GM12878 (cell line): ENCODE data around the gene KRT34. TPM values are rescaled to one million over a fixed set of nuclear protein-coding genes. Genes with fewer than 3 reads are reported as not detected.

Experiments
- ATAC-seq: fragments of 200-7000 bp; cut with Tn5 transposase; 3 replicates; pipeline ENCODE4 v1.9.1; 2020; ENCODE audit warnings: mild to moderate bottlenecking, moderate library complexity
- BruUV-seq: library from RNA; stranded (reverse); fragments of 400-500 nt; replicated peaks from 2 replicates; lab custom pipeline; 2021; lab: Mats Ljungman, UMichigan
- CTCF ChIA-PET: fragments of 300-600 bp; sonication (Branson Sonifier 250); formaldehyde crosslinking; extraction: SDS; loops from one replicate; lab custom pipeline; 2021; ENCODE audit warnings: inconsistent platforms; lab: Yijun Ruan, JAX
- POLR2A ChIA-PET: fragments of 350-600 bp; formaldehyde crosslinking; extraction: SDS; loops from one replicate; lab custom pipeline; 2021; ENCODE audit warnings: inconsistent platforms; lab: Charles Lee
- RAD21 ChIA-PET: fragments of 300-600 bp; sonication (Branson Sonifier 250); formaldehyde crosslinking; loops from one replicate; lab custom pipeline; 2023; ENCODE audit warnings: antibody characterized with exemption; ENCODE audit not compliant: unreplicated experiment; lab: Charles Lee
- SMC1A ChIA-PET: fragments of 300-600 bp; sonication (Branson Sonifier 250); formaldehyde crosslinking; loops from one replicate; lab custom pipeline; 2023; ENCODE audit not compliant: unreplicated experiment, uncharacterized antibody; lab: Charles Lee
- DNase-seq: peaks from one replicate; pipeline ENCODE4 v3.0.0-alpha.2; 2011; ENCODE audit warnings: low read depth, low spot score
- FAIRE-seq: peaks from 3 replicates; lab custom pipeline; 2011; peaks lifted over from hg19 to GRCh38; lab: Jason Lieb, UNC
- H2AFZ ChIP-seq: 2 replicates; pipeline ENCODE4 v1.6.0; 2011; ENCODE audit warnings: low read depth, low read length, control low read depth; ENCODE audit not compliant: control insufficient read depth
- H3K27ac ChIP-seq: 2 replicates; pipeline ENCODE4 v1.5.1; 2011; ENCODE audit warnings: control low read depth; ENCODE audit not compliant: control insufficient read depth, insufficient read depth
- H3K27me3 ChIP-seq, 2 experiments: replicated peaks in 1 of 2; 2 replicates each; pipeline versions ENCODE4 v1.6.0 to v1.6.1; 2011; ENCODE audit warnings: low read length in 1 of 2; ENCODE audit not compliant: control insufficient read depth in 2 of 2, insufficient read depth in 2 of 2
- H3K36me3 ChIP-seq, 2 experiments: 2 replicates each; pipeline ENCODE4 v1.5.1; 2011; ENCODE audit warnings: low read length in 1 of 2; ENCODE audit not compliant: control insufficient read depth in 2 of 2, insufficient read depth in 2 of 2
- H3K4me1 ChIP-seq: 2 replicates; pipeline ENCODE4 v1.6.1; 2011; ENCODE audit warnings: mild to moderate bottlenecking, low read length, moderate library complexity, mixed read lengths; ENCODE audit not compliant: control insufficient read depth, insufficient read depth
- H3K4me2 ChIP-seq: 2 replicates; pipeline ENCODE4 v1.6.0; 2011; ENCODE audit warnings: control low read depth; ENCODE audit not compliant: control insufficient read depth, insufficient read depth
- H3K4me3 ChIP-seq: fragments of 200-600 bp; sonication (generic); 2 replicates; pipeline ENCODE4 v1.5.1; 2016
- H3K79me2 ChIP-seq: 2 replicates; pipeline ENCODE4 v1.6.0; 2011; ENCODE audit warnings: low read length; ENCODE audit not compliant: control insufficient read depth, insufficient read depth
- H3K9ac ChIP-seq: 2 replicates; pipeline ENCODE4 v1.8.0; 2011; ENCODE audit warnings: low read length, control low read depth, mixed read lengths; ENCODE audit not compliant: control insufficient read depth, insufficient read depth
- H3K9me3 ChIP-seq: replicated peaks from 3 replicates; pipeline ENCODE4 v1.5.1; 2011; ENCODE audit warnings: mild to moderate bottlenecking, low read length; ENCODE audit not compliant: control insufficient read depth, insufficient read depth
- H4K20me1 ChIP-seq: 2 replicates; pipeline ENCODE4 v1.6.0; 2011; ENCODE audit not compliant: control insufficient read depth, insufficient read depth
- CHD1 ChIP-seq: IDR thresholded peaks from 2 replicates; pipeline ENCODE4 v1.6.1; 2012; ENCODE audit warnings: low read depth, low read length, improper control_type of control experiment
- EED ChIP-seq: sonication (generic); IDR thresholded peaks from 2 replicates; pipeline ENCODE4 v1.6.1; 2016; ENCODE audit warnings: antibody characterized with exemption, low read depth
- FOXK2 ChIP-seq: fragments of 450-650 bp; IDR thresholded peaks from 2 replicates; pipeline ENCODE4 v1.6.1; 2017; ENCODE audit warnings: mild to moderate bottlenecking, moderate library complexity
- IKZF2 ChIP-seq, 2 experiments: fragments of 450-650 bp; IDR thresholded peaks; 2 replicates each; pipeline ENCODE4 v1.6.1; 2017; ENCODE audit warnings: mild to moderate bottlenecking in 2 of 2, moderate library complexity in 2 of 2
- JUND ChIP-seq: IDR thresholded peaks from 2 replicates; pipeline ENCODE4 v1.6.1; 2012; ENCODE audit warnings: low read depth, mild to moderate bottlenecking, low read length, improper control_type of control experiment, moderate library complexity
- KAT2A ChIP-seq: conservative IDR thresholded peaks from 2 replicates; pipeline ENCODE4 v1.6.1; 2011; ENCODE audit warnings: low read depth, low read length; ENCODE audit not compliant: control insufficient read depth
- NFXL1 ChIP-seq: fragments of 450-650 bp; IDR thresholded peaks from 2 replicates; pipeline ENCODE4 v1.6.1; 2017; ENCODE audit warnings: antibody characterized with exemption, mild to moderate bottlenecking, borderline replicate concordance
- PAX8 ChIP-seq: fragments of 450-650 bp; IDR thresholded peaks from 2 replicates; pipeline ENCODE4 v1.6.1; 2017; ENCODE audit warnings: mild to moderate bottlenecking, moderate library complexity
- RAD21 ChIP-seq: IDR thresholded peaks from 2 replicates; pipeline ENCODE4 v1.6.1; 2011; ENCODE audit warnings: mild to moderate bottlenecking, low read depth, low read length, moderate library complexity; ENCODE audit not compliant: insufficient read depth
- STAT1 ChIP-seq: fragments of 450-650 bp; conservative IDR thresholded peaks from 2 replicates; pipeline ENCODE4 v1.6.1; 2014; ENCODE audit warnings: antibody characterized with exemption, mild to moderate bottlenecking
- TCF12 ChIP-seq: IDR thresholded peaks from 2 replicates; pipeline ENCODE4 v1.6.1; 2011; ENCODE audit warnings: low read depth, mild to moderate bottlenecking, low read length
- ZBTB4 ChIP-seq: fragments of 450-650 bp; formaldehyde crosslinking; IDR thresholded peaks from 2 replicates; pipeline ENCODE4 v1.4.0; 2022; ENCODE audit warnings: mild to moderate bottlenecking, moderate library complexity
- ZNF622 ChIP-seq: fragments of 450-650 bp; IDR thresholded peaks from 2 replicates; pipeline ENCODE4 v1.6.1; 2017; ENCODE audit warnings: mild to moderate bottlenecking, inconsistent platforms
- ZSCAN29 ChIP-seq: fragments of 450-650 bp; IDR thresholded peaks from 2 replicates; pipeline ENCODE4 v1.6.1; 2017; ENCODE audit warnings: mild to moderate bottlenecking, moderate library complexity
- WGBS: methylation state at CpG from one replicate; pipeline ENCODE4 v1.1.6; 2016; ENCODE audit warnings: low lambda C conversion rate; ENCODE audit not compliant: insufficient replicate concordance, insufficient coverage; ENCODE audit errors: missing lambda C conversion rate; 5-methylcytosine and 5-hydroxymethylcytosine counted together
- in situ Hi-C: fragments of 300-500 bp; cut with MboI; formaldehyde crosslinking; loops from 9 replicates; pipeline ENCODE4 v1.14.3; 2018; ENCODE audit warnings: mixed read lengths
- intact Hi-C: fragments of 100-400 bp; cut with micrococcal nuclease; formaldehyde crosslinking; loops from one replicate; pipeline ENCODE4 v1.14.2; 2022; ENCODE audit not compliant: unreplicated experiment
- polyA plus RNA-seq, 11 experiments: library from polyadenylated mRNA; depleted of rRNA in 4 of 11; unstranded in 6 of 11; stranded (reverse) in 5 of 11; fragments of >200 nt; fragmentation: Nextera tagmentation in 4 of 11; fragmentation: Illumina TruSeq in 1 of 11; extraction: Ambion mirVana in 4 of 11; extraction: Trizol in 1 of 11; gene quantifications; 1 replicate in 1 of 11; 2 replicates in 10 of 11; pipeline versions ENCODE4 v1.2.1 to v1.2.3, GENCODE V29; 2011 to 2016; ENCODE audit warnings: inconsistent platforms in 2 of 11, missing spikeins in 2 of 11, low read depth in 1 of 11
- total RNA-seq, 4 experiments: library from RNA; depleted of rRNA in 3 of 4; stranded (reverse); fragments of >200 nt in 3 of 4; fragmentation: Illumina TruSeq in 1 of 4; extraction: Trizol in 1 of 4; gene quantifications; 2 replicates each; pipeline versions ENCODE4 v1.2.1 to v1.2.3, GENCODE V29; 2013 to 2021

Gene KRT34
- total and polyA plus RNA-seq, 10 of the 15 experiments (the other 5 are each of a cell fraction or from before 2014, with no cell fraction given) = not detected

- Histone ChIP-seq H3K9ac (no peak overlapping the region), H3K79me2 (no peaks in the 10 kb centered on the region), H3K27ac (no peak overlapping the region)
- ATAC-seq = no peak
- TF ChIP-seq PAX8 (no peak), ZSCAN29 (no peak), JUND (no peak), RAD21 (no peak), ZNF622 (no peak)
- TF ChIP-seq, all 136 proteins: peak for 0
- no peak for DNase-seq
- Histone ChIP-seq H3K27me3 (peaks cover under 1 to 2% of the 10 kb centered on the region in 2 experiments; a peak in 2 of 4 replicates), H3K36me3 (no peaks in the 10 kb centered on the region), H3K4me1 (no peaks in the 10 kb centered on the region), H3K9me3 (no peaks in the 10 kb centered on the region; the same call in 2 of the 3 replicates), H3K4me2 (no peak overlapping the region), H3K4me3 (no peak overlapping the region), H2AFZ (no peak overlapping the region), H4K20me1 (no peaks in the 10 kb centered on the region)
- BruUV-seq = no TSS peak
- 51% methylated on average over 2 of the region's 2 CpGs for WGBS
- in situ Hi-C loops (no loop called here), intact Hi-C loops (no loop called here)
- FAIRE-seq = no peak
- ChIA-PET CTCF (no interaction called here), SMC1A (no interaction called here), RAD21 (no interaction called here), POLR2A (no interaction called here)
These were observed 13.1 kb downstream of the KRT34 start for GRCh38 chr17:41369023-41369422.

DNA sequence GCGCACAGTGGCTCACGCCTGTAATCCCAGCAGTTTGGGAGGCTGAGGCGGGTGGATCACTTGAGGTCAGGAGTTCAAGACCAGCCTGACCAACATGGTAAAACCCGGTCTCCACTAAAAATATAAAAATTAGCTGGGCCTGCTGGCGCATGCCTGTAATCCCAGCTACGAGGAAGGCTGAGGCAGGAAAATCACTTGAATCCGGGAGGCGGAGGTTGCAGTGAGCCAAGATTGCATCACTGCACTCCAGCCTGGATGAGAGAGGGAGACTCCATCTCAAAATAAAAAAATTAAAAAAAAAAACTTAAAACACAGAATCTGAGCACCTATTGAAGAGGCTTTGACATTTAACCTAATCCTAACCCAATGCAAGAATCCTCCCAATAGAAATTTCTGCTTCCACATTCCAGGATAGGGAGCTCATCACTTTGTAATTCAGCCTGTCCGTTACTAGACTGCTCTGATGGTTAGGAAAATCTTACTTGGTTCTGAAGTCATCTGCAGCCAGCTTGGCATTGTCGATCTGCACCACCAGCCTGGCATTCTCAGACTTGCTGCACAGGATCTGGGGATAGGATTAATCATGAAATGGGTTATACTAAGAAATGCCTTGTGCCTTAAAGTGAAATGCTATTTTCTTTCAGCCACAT lies 14.6 kb downstream of the KRT34 start:
- SMC1A ChIA-PET = interaction anchor here (0.6 kb wide), 2 partner anchors 12 to 31 kb away, joined by 4 to 5 read pairs; no protein-coding TSS in a partner anchor
- RAD21 ChIA-PET = no interaction called here
- FAIRE-seq = no peak
- no peaks in the 10 kb centered on the region for H3K36me3 ChIP-seq
- H3K4me3 ChIP-seq = no peak overlapping the region
- no peaks in the 10 kb centered on the region for H3K9me3 ChIP-seq
- H3K4me2 ChIP-seq = no peak overlapping the region
- WGBS = 45% methylated on average over 10 of the region's 10 CpGs
- intact Hi-C loops = no loop called here
- no peak for ATAC-seq
- no peaks in the 10 kb centered on the region for H3K4me1 ChIP-seq
- BruUV-seq = no TSS peak
- no peaks in the 10 kb centered on the region for H3K79me2 ChIP-seq
- peaks cover 0 to 2% of the 10 kb centered on the region in 2 experiments; a peak in 1 of 4 replicates for H3K27me3 ChIP-seq
- DNase-seq = no peak
- in situ Hi-C loops = no loop called here
- H2AFZ ChIP-seq = no peak overlapping the region
- no peak overlapping the region for H3K27ac ChIP-seq
- H3K9ac ChIP-seq = no peak overlapping the region
- CTCF ChIA-PET = no interaction called here
- H4K20me1 ChIP-seq = no peaks in the 10 kb centered on the region
- POLR2A ChIA-PET = no interaction called here
- TF ChIP-seq FOXK2 (no peak), CHD1 (no peak), NFXL1 (no peak), TCF12 (no peak), EED (no peak), ZBTB4 (CRISPR knock-in tag) (no peak), STAT1 (no peak), PAX8 (no peak), IKZF2 (IDR thresholded peaks at IDR 0.05) (no peak), JUND (no peak), KAT2A (no peak)
